GM18499 (cell line): ENCODE results near the gene SIRT2.

Experiments used
- ATAC-seq: cut with Tn5 transposase; IDR thresholded peaks from one replicate; pipeline ENCODE4 v1.9.1; 2021; ENCODE audit warnings: moderate number of reproducible peaks; ENCODE audit not compliant: insufficient read depth, unreplicated experiment

The SIRT2 gene

DNA sequence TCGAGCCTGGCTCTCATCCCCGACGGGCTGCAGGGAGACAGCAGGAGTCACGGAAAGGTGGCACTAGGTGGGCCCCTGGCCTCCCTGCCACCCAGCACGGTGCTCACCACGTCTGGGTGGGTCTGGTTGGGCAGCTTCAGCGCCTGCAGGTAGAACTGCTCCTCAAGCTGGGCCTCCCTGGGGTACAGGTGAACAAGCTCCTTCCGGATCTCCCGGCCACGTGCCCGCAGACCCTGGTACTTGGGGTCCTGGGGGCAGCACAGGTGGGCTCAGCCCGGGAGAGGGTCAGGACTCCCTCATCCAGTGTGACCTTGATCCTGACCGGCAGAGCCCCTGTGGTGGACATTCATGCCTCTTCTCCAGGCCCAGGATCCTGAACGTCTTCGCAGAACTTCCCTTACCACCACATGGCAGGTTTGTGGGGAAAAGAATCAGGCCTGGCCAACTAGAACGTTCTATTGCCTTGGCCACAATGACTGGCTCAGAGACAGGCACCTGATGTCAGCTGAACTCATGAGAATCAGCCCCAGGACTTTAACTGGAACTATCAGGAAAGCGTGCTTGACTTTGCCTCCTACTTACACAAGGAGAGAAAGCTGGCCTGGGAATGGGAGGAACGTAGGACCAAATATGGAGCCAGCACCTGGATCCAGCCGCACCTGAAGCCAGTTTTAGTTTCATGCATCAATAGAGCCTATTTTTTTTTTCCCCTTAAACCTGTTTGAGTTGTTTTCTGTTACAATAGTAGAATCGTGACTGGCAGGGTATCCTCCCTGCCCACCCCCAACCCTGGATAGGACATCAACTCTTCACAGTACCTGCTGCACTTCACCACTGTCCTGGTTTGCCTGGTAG, 22.2 kb upstream of the SIRT2 start:
- no peak for ATAC-seq

DNA sequence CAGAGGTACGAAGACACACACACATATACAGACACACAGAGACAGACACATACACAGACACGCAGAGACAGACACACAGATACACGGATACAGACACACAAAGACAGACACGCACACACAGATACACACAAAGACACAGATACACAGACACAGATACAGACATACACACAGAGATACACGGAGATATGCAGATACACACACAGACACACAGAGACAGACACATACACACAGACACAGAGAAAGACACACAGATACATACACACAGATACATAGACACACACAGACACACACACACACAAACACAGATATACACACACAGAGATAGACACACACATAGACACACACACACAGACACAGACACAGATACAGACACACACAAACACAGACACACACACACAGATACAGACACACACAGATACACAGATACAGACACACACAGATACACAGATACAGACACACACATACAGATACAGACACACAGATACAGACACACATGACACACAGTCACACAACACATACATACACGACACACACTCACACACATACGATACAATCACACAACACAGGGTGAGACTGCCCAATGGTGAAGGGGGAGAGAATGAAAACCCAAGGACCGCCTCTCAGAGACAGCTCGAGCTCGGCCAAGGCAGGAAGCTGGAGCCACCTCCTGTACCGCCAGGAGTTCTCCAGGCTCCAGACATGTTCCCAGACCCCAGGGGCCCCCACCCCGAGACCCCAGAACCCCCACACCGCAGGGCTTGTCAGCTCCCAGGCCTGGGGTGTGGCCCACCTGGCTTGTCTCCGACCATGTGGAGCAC, 21.4 kb upstream of the SIRT2 start:
- ATAC-seq, result no peak

GRCh38 chr19:38919837-38920601, 20.6 kb upstream of the SIRT2 start:
- ATAC-seq, result no peak

- ATAC-seq, result no peak
Measured at GRCh38 chr19:38918526-38918925, 19.1 kb upstream of the SIRT2 start.

- ATAC-seq, result no peak
Measured at GRCh38 chr19:38917921-38918491, 18.6 kb upstream of the SIRT2 start.

- no peak for ATAC-seq
Measured at GRCh38 chr19:38917516-38917915, 18.1 kb upstream of the SIRT2 start.

DNA sequence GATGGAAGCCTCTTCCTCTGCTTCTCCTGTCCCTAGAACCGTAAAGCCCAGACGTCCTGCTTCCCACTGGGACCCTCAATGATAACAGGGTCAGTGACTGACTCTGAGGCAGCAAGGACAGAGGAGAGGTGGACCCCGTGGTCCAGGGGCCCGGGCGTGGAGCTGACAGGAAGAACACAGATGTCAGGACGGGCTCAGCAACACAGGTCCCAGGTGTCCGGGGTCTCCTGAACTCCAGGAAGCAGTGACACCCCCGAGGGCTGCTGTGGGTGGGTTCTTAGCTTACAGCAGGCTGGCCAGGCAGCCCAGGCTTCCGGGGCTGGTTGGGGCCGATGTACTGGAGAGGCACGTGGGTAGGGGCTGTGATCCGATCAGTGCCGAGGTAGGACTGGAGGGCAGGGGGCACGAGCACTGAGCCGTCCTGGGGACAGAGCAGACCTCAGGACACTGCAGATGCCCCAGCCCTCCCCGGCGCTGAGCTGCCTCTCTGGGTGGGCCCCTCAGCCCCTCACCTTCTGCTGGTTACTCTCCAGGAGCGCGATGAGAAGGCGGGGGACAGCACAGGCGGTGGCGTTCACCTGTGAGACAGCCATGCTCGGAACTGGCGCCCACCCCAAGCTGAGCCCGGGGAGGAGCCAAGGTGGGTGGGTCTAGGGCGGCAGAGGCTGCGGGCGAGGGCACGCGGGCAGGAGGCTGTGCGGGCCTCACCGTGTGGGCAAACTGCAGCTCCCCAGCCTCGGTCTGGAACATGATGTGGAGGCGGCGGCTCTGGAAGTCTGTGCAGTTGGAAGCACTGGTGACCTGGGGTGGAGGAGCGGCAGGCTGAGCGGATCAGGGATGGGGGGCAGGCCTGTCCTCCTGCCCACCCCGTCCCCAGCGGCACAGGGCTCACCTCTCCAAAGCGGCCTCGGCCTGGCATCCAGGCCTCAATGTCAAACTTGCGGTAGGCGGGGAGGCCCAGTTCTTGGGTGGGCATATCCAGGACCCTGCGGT, 16.2 kb upstream of the SIRT2 start:
- no peak for ATAC-seq

- no peak for ATAC-seq
Measured at GRCh38 chr19:38913958-38914357, 14.5 kb upstream of the SIRT2 start.

DNA sequence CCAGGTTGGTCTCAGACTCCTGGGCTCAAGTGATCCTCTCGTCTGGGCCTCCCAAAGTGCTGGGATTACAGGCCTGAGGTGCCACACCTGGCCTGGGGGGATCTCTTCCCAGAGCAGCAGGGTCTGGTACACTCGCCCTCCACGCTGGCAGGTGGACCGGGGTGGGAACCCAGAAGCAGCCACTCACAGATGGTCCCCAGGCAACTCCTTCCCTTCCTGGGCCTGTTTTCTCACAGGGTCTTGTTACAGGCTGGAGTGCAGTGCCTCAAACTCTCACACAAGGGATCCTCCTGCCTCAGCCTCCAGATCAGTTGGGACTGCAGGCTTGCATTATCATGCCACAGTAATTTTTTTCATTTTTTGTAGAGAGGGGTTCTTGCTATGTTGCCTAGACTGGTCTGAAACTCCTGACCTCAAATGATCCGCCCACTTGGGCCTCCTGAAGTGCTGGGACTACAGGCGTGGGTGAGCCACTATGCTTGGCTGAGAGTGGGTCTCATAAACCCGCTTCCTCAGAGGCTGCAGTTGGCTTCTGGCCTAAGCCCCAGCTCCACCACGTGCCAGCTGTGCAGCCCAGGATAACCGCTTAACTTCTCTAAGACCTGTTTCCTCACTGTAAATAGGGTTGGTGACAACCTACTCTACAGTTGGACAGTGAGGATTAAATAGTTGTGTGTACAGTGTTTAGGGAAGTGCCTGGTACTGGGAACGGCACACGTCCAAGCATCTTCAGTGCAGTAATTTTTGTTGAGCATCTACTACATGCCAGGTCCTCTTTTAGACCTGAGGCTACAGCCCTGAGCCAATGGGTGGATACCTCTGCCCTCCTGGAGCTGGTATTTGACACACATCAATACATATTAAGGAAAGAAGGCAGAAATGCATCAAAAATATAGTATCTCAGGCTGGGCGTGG, 13.4 kb upstream of the SIRT2 start:
- no peak for ATAC-seq

DNA sequence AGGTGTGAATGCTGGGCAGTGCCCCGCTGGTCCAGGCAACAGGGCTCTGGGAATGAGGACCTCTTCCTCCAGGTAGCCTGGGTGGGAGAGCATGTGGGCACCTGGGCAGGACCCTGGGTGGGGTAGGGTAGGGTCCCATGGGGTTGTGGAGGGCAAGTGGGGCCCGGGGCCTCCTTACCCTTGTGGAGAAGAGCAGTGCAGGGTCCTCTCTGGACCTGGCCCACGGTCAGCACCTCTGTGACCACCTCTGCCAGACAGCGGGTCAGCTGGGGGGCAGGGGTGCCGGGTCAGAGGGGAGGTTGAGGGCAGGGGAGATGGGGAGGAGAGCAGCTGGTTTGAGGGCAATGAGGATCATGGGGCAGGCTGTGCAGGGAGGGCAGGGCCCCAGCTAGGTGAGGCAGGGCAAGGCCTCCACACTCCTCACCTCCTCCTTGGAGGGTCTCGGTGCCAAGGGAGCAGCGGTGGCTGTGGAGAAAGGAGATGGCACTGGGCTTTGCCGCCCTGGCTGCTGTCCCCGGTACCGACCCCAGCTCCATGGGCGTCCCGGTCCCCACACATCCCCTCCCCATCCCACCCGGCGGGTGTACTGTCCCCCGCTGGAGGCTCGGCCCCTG, 12.1 kb upstream of the SIRT2 start:
- ATAC-seq, result no peak

DNA sequence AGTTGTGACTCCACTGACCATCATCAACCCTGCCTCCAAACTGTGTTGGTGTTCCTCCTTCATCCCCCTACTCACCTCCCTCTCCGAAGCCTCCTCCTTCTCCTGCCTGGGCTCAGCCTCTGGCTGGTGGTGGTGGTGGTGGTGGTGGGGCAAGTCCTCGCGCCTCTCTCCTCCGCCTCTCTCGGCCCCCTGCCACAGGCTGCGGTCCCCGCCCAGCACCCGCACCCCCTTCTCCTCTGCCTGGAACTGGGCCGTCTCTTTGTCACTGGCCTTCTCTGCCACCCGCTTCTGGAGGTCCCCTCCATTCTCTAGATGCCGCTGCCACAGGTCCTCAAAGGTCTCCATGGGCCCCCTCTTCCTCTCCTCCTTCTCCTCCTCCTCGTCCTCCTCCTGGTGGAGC, 11.1 kb upstream of the SIRT2 start:
- ATAC-seq, result no peak

- ATAC-seq, result no peak
Measured at GRCh38 chr19:38908911-38909310, 9.5 kb upstream of the SIRT2 start.

DNA sequence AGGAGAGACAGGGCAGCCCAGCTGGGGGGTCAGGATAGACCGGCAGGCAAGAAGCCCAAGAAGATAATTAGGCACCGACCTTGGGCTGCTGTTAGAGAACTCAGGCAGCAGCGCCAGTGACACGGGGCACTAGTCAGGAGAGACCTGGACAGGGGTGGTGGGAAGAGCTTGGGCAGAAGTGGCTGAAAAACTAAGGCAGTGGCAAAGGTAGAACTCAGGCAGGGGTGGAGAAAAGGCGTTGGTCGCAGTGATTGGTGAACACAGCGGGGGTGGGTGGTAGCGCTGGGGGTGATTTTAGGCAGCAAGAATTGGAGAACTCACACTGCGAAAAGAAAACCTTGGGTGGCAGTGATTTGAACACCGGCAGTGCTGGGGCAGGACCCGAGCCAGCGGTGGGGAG, 8.3 kb upstream of the SIRT2 start:
- no peak for ATAC-seq

DNA sequence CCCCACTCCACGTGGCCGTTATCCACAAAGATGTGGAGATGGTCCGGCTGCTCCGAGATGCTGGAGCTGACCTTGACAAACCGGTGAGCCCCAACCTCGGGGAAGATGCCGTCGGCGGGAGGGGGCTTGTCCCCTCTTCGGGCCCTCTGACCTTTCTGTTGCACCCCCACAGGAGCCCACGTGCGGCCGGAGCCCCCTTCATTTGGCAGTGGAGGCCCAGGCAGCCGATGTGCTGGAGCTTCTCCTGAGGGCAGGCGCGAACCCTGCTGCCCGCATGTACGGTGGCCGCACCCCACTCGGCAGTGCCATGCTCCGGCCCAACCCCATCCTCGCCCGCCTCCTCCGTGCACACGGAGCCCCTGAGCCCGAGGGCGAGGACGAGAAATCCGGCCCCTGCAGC, 7.8 kb upstream of the SIRT2 start:
- ATAC-seq, result no peak

GRCh38 chr19:38905620-38906019, 6.2 kb upstream of the SIRT2 start:
- no peak for ATAC-seq

- no peak for ATAC-seq
Measured at GRCh38 chr19:38904581-38905539, 5.4 kb upstream of the SIRT2 start.

- no peak for ATAC-seq
Measured at GRCh38 chr19:38901683-38902082, 2.3 kb upstream of the SIRT2 start.
